Trophoblast cell (in vitro differentiated cells and primary cell): Measurements from ENCODE around the gene ZMYM2.

ENCODE experiments used
- DNase-seq, 2 donors: peaks; one replicate each; pipeline ENCODE4 v3.0.0-alpha.2; 2016
- H2AFZ ChIP-seq: 2 replicates; pipeline ENCODE4 v1.6.1; 2013; ENCODE audit warnings: low read length, moderate library complexity, mild to moderate bottlenecking; ENCODE audit not compliant: insufficient read depth, poor library complexity
- H2AK5ac ChIP-seq: 2 replicates; pipeline ENCODE4 v1.6.1; 2013; ENCODE audit warnings: mild to moderate bottlenecking, low read length
- H2BK120ac ChIP-seq: 2 replicates; pipeline ENCODE4 v1.6.1; 2013; ENCODE audit warnings: low read length, mild to moderate bottlenecking, moderate library complexity; ENCODE audit not compliant: insufficient read depth, poor library complexity
- H2BK12ac ChIP-seq: 2 replicates; pipeline ENCODE4 v1.6.1; 2013; ENCODE audit warnings: mild to moderate bottlenecking, low read length, moderate library complexity
- H2BK5ac ChIP-seq: 2 replicates; pipeline ENCODE4 v1.6.1; 2013; ENCODE audit warnings: low read length, low read depth, moderate library complexity, mild to moderate bottlenecking; ENCODE audit not compliant: poor library complexity
- H3K14ac ChIP-seq: 2 replicates; pipeline ENCODE4 v1.6.1; 2013; ENCODE audit warnings: mild to moderate bottlenecking, low read length
- H3K18ac ChIP-seq: 2 replicates; pipeline ENCODE4 v1.6.1; 2013; ENCODE audit warnings: mild to moderate bottlenecking, low read length
- H3K23ac ChIP-seq: 2 replicates; pipeline ENCODE4 v1.6.1; 2013; ENCODE audit warnings: low read length
- H3K27ac ChIP-seq: 2 replicates; pipeline ENCODE4 v1.5.1; 2013; ENCODE audit warnings: low read depth, mild to moderate bottlenecking, inconsistent platforms, low read length, moderate library complexity
- H3K27me3 ChIP-seq: 2 replicates; pipeline ENCODE4 v1.6.1; 2013; ENCODE audit warnings: inconsistent platforms, mild to moderate bottlenecking, low read length, moderate library complexity; ENCODE audit not compliant: insufficient read depth
- H3K36me3 ChIP-seq, 2 experiments: 1 replicate in 1 of 2; 2 replicates in 1 of 2; pipeline ENCODE4 v1.6.1; 2013; ENCODE audit warnings: low read length in 2 of 2, mild to moderate bottlenecking in 2 of 2, moderate library complexity in 1 of 2; ENCODE audit not compliant: insufficient read depth in 2 of 2, control insufficient read depth in 1 of 2
- H3K4ac ChIP-seq: 2 replicates; pipeline ENCODE4 v1.6.1; 2013; ENCODE audit warnings: low read depth, mild to moderate bottlenecking, low read length, moderate library complexity
- H3K4me1 ChIP-seq, 2 experiments: 1 replicate in 1 of 2; 2 replicates in 1 of 2; pipeline ENCODE4 v1.6.1; 2013; ENCODE audit warnings: low read length in 2 of 2, mild to moderate bottlenecking in 2 of 2, moderate library complexity in 1 of 2; ENCODE audit not compliant: insufficient read depth in 2 of 2, control insufficient read depth in 1 of 2
- H3K4me2 ChIP-seq: 2 replicates; pipeline ENCODE4 v1.6.1; 2013; ENCODE audit warnings: inconsistent platforms, mild to moderate bottlenecking, low read length, moderate library complexity
- H3K4me3 ChIP-seq: 2 replicates; pipeline ENCODE4 v1.5.1; 2013; ENCODE audit warnings: mild to moderate bottlenecking, low read depth, low read length, inconsistent platforms
- H3K79me1 ChIP-seq: one replicate; pipeline ENCODE4 v1.6.1; 2013; ENCODE audit warnings: low read length
- H3K79me2 ChIP-seq: 2 replicates; pipeline ENCODE4 v1.6.1; 2013; ENCODE audit warnings: low read length, mild to moderate bottlenecking; ENCODE audit not compliant: control insufficient read depth, insufficient read depth, poor library complexity
- H3K9ac ChIP-seq: 2 replicates; pipeline ENCODE4 v1.6.1; 2013; ENCODE audit warnings: mild to moderate bottlenecking, low read length
- H3K9me3 ChIP-seq: 2 replicates; pipeline ENCODE4 v1.6.1; 2013; ENCODE audit warnings: low read depth, mild to moderate bottlenecking, control low read depth, inconsistent platforms, low read length; ENCODE audit not compliant: insufficient read depth
- H4K12ac ChIP-seq: 2 replicates; pipeline ENCODE4 v1.6.1; 2013; ENCODE audit warnings: low read depth, mild to moderate bottlenecking, low read length, moderate library complexity
- H4K8ac ChIP-seq: 2 replicates; pipeline ENCODE4 v1.6.1; 2013; ENCODE audit warnings: low read depth, mild to moderate bottlenecking, low read length, moderate library complexity
- H4K91ac ChIP-seq: one replicate; pipeline ENCODE4 v1.6.1; 2013; ENCODE audit warnings: low read depth, mild to moderate bottlenecking, low read length, moderate library complexity
- WGBS: extraction: QIAGEN DNeasy Blood & Tissue Kit; methylation state at CpG from one replicate; pipeline ENCODE4 v1.1.7; 2013; ENCODE audit warnings: missing lambda C conversion rate; ENCODE audit not compliant: insufficient read length, insufficient coverage; ENCODE audit errors: extremely low coverage; 5-methylcytosine and 5-hydroxymethylcytosine counted together

The ZMYM2 gene

GRCh38 chr13:20102525-20103180 lies 144.1 kb downstream of the ZMYM2 start:
- no peaks in the 10 kb centered on the region for H3K79me1 ChIP-seq
- whole genome bisulfite sequencing = no CpG with 5 or more reads among the region's 9 CpGs
- H2BK12ac ChIP-seq = no peak overlapping the region
- H3K27ac ChIP-seq = no peak overlapping the region
- no peak overlapping the region for H4K91ac ChIP-seq
- no peaks in the 10 kb centered on the region for H3K9me3 ChIP-seq
- H4K12ac ChIP-seq = no peak overlapping the region
- H2AFZ ChIP-seq = no peak overlapping the region
- H3K9ac ChIP-seq = no peak overlapping the region
- no peak overlapping the region for H3K23ac ChIP-seq
- no peak overlapping the region for H3K18ac ChIP-seq
- H3K4me3 ChIP-seq = no peak overlapping the region
- no peaks in the 10 kb centered on the region for H3K36me3 ChIP-seq
- DNase-seq = no peak
- no peak overlapping the region for H2AK5ac ChIP-seq
- no peak overlapping the region for H3K4me2 ChIP-seq
- no peak overlapping the region for H4K8ac ChIP-seq
- H3K4ac ChIP-seq = no peak overlapping the region
- no peaks in the 10 kb centered on the region for H3K79me2 ChIP-seq
- no peak overlapping the region for H2BK120ac ChIP-seq
- no peaks in the 10 kb centered on the region for H3K27me3 ChIP-seq
- H3K14ac ChIP-seq = no peak overlapping the region
- H3K4me1 ChIP-seq = no peaks in the 10 kb centered on the region
- no peak overlapping the region for H2BK5ac ChIP-seq

GRCh38 chr13:20105161-20105689 lies 146.7 kb downstream of the ZMYM2 start:
- no peak overlapping the region for H4K8ac ChIP-seq
- H2BK120ac ChIP-seq = no peak overlapping the region
- H4K12ac ChIP-seq = no peak overlapping the region
- H3K14ac ChIP-seq = no peak overlapping the region
- H3K4me1 ChIP-seq = no peaks in the 10 kb centered on the region
- H3K9ac ChIP-seq = no peak overlapping the region
- H3K79me2 ChIP-seq = no peaks in the 10 kb centered on the region
- no peak overlapping the region for H3K4ac ChIP-seq
- H3K9me3 ChIP-seq = no peaks in the 10 kb centered on the region
- no peak overlapping the region for H3K4me3 ChIP-seq
- H4K91ac ChIP-seq = no peak overlapping the region
- H3K4me2 ChIP-seq = no peak overlapping the region
- no peak overlapping the region for H2AFZ ChIP-seq
- H3K27me3 ChIP-seq = no peaks in the 10 kb centered on the region
- WGBS = no CpG with 5 or more reads among the region's 13 CpGs
- no peak overlapping the region for H2AK5ac ChIP-seq
- H2BK5ac ChIP-seq = no peak overlapping the region
- H3K79me1 ChIP-seq = no peaks in the 10 kb centered on the region
- H2BK12ac ChIP-seq = no peak overlapping the region
- DNase-seq = no peak
- H3K23ac ChIP-seq = no peak overlapping the region
- H3K27ac ChIP-seq = no peak overlapping the region
- no peak overlapping the region for H3K18ac ChIP-seq
- H3K36me3 ChIP-seq = no peaks in the 10 kb centered on the region

GRCh38 chr13:20106742-20107141 lies 148.2 kb downstream of the ZMYM2 start:
- Histone ChIP-seq H2AK5ac (no peak overlapping the region), H4K12ac (no peak overlapping the region), H3K4me2 (no peak overlapping the region), H3K9ac (no peak overlapping the region), H3K4ac (no peak overlapping the region), H4K91ac (no peak overlapping the region), H3K9me3 (no peaks in the 10 kb centered on the region), H3K18ac (no peak overlapping the region), H3K79me1 (no peaks in the 10 kb centered on the region), H2BK5ac (no peak overlapping the region), H3K14ac (no peak overlapping the region), H3K36me3 (no peaks in the 10 kb centered on the region), H3K27me3 (no peaks in the 10 kb centered on the region), H3K27ac (no peak overlapping the region), H4K8ac (no peak overlapping the region), H3K4me1 (no peaks in the 10 kb centered on the region), H2BK12ac (no peak overlapping the region), H2AFZ (no peak overlapping the region), H3K23ac (no peak overlapping the region), H3K4me3 (no peak overlapping the region), H2BK120ac (no peak overlapping the region), H3K79me2 (no peaks in the 10 kb centered on the region)
- no CpG with 5 or more reads among the region's 4 CpGs for WGBS
- no peak for DNase-seq

GRCh38 chr13:20109037-20109436 lies 150.5 kb downstream of the ZMYM2 start:
- no peak overlapping the region for H2AK5ac ChIP-seq
- H2BK120ac ChIP-seq = no peak overlapping the region
- no peak overlapping the region for H2BK12ac ChIP-seq
- H4K91ac ChIP-seq = no peak overlapping the region
- no peak overlapping the region for H3K4me2 ChIP-seq
- no peaks in the 10 kb centered on the region for H3K79me1 ChIP-seq
- no peaks in the 10 kb centered on the region for H3K4me1 ChIP-seq
- H3K14ac ChIP-seq = no peak overlapping the region
- H3K36me3 ChIP-seq = no peaks in the 10 kb centered on the region
- no peak overlapping the region for H3K18ac ChIP-seq
- no peak overlapping the region for H4K12ac ChIP-seq
- H3K9ac ChIP-seq = no peak overlapping the region
- H3K4ac ChIP-seq = no peak overlapping the region
- no peaks in the 10 kb centered on the region for H3K27me3 ChIP-seq
- H4K8ac ChIP-seq = no peak overlapping the region
- no peaks in the 10 kb centered on the region for H3K79me2 ChIP-seq
- H2BK5ac ChIP-seq = no peak overlapping the region
- no peak for DNase-seq
- no peak overlapping the region for H3K4me3 ChIP-seq
- H3K23ac ChIP-seq = no peak overlapping the region
- no peak overlapping the region for H3K27ac ChIP-seq
- no CpG with 5 or more reads among the region's 2 CpGs for WGBS
- no peak overlapping the region for H2AFZ ChIP-seq
- no peaks in the 10 kb centered on the region for H3K9me3 ChIP-seq
